22Rv1 (cell line): ENCODE data around the gene CCDC30.

Experiments
- H3K27ac ChIP-seq: fragments of 450-650 bp; 2 replicates; pipeline ENCODE4 v1.5.1; 2017
- ZFX ChIP-seq: fragments of 450-650 bp; IDR thresholded peaks from 2 replicates; pipeline ENCODE4 v1.6.1; 2017; ENCODE audit warnings: antibody characterized with exemption, borderline replicate concordance
- TF ChIP-seq, protein P1 (sequence below): fragments of 450-650 bp; IDR thresholded peaks from 2 replicates; pipeline ENCODE4 v1.5.1; 2017; ENCODE audit warnings: mild to moderate bottlenecking

The CCDC30 gene

DNA sequence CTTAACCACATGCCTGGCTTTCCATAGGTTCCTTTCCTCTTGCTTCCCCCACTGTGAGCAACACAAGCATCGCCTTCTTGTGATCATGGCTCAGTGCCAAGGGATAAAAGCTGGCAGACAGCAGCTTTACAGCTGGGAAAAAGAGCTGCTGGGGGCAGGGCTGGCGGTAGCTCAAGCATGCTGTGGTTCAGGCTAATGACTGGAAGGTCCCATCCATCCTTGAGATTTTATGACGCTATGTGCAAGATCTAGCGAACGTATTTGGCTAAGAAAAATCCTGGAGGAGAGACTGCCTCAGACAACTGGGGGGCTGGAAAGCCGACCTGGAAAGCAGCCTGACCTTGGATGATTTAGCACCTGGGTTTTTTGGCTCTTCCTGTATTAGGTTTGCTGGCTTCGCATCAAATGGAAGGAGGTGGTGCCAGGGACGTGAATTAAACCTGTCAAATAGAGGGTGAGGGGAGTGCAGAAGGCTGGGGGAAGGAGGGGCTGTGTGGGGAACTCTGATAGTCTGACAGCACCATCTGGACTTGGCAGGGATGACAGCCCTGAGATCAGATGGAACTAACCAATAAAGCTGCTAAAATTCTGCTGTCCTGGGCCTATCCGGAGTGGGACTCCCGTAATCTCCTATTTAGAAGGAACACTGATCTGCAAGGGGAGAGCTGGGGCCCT is 42.0 kb upstream of the CCDC30 start:
- TF ChIP-seq, protein P1, sequence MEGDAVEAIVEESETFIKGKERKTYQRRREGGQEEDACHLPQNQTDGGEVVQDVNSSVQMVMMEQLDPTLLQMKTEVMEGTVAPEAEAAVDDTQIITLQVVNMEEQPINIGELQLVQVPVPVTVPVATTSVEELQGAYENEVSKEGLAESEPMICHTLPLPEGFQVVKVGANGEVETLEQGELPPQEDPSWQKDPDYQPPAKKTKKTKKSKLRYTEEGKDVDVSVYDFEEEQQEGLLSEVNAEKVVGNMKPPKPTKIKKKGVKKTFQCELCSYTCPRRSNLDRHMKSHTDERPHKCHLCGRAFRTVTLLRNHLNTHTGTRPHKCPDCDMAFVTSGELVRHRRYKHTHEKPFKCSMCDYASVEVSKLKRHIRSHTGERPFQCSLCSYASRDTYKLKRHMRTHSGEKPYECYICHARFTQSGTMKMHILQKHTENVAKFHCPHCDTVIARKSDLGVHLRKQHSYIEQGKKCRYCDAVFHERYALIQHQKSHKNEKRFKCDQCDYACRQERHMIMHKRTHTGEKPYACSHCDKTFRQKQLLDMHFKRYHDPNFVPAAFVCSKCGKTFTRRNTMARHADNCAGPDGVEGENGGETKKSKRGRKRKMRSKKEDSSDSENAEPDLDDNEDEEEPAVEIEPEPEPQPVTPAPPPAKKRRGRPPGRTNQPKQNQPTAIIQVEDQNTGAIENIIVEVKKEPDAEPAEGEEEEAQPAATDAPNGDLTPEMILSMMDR: no peak
- no peak for TF ChIP-seq ZFX
- H3K27ac ChIP-seq: no peak overlapping the region

DNA sequence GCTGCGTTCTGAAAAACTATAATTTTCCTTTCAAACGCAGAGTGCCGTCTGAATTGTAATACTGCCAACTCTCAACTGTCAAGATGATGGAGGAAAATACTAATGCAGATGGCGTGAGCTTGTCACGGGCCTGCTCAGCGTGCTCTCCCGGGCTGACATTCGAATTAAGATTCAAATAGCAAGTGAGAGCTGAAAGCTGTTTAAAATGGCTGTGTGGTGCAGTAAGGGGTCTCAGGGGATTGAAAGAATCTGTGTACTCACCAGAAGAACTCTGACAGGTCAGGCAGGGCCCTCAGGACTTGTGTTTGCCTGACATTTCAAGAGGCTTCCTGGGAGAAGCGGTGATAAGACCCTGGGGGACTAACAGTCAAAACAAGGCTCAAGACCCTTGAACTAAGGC is 40.3 kb upstream of the CCDC30 start:
- no peak for TF ChIP-seq ZFX
- no peak overlapping the region for H3K27ac ChIP-seq

DNA sequence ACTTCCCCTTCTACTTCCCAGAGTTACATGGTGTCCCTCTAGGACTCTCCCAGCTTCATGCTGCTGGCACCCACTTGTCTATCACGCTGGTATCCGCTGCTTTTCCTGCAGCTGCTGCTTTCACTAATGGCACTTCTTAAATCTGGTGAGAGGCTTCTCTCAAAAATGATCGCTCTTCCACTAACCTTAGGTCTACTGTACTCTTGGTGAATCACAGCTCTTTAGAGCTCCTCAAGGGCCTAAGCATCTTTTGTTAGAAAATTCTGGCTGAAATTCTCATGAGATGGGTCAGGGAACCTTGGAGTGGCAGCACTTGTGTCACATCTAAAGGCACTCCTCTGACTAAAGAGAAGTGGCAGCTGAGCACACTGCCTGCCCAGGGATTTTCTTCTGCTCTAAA is 39.4 kb upstream of the CCDC30 start:
- TF ChIP-seq, protein P1: no peak
- no peak for TF ChIP-seq ZFX
- no peak overlapping the region for H3K27ac ChIP-seq

GRCh38 chr1:42424201-42424600 is 38.9 kb upstream of the CCDC30 start:
- H3K27ac ChIP-seq: no peak overlapping the region
- no peak for TF ChIP-seq ZFX
- TF ChIP-seq, protein P1: no peak

- H3K27ac ChIP-seq: no peak overlapping the region
- no peak for TF ChIP-seq ZFX
- TF ChIP-seq, protein P1: no peak
Observed at GRCh38 chr1:42427240-42427639, 35.8 kb upstream of the CCDC30 start.

DNA sequence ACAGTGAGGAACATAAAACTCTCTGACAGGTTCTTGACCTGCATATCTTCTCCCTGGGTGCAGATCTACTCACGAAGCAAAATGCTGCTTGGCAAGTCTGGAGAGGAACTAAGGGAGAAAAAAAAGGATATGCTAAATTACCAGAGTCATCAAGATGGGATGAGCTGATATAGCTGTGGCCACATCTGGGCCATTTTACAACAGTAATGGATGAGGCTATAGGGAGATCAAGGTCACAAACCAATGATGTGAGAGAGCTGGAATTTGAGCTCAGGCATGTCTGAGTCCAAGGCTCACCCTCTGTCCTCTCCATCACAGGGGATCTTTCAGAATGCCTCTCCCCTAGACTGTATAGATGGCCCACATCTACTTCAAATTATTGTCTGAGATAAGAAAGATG is 33.5 kb upstream of the CCDC30 start:
- no peak for TF ChIP-seq ZFX
- TF ChIP-seq, protein P1: no peak
- no peak overlapping the region for H3K27ac ChIP-seq

- TF ChIP-seq, protein P1: no peak
- TF ChIP-seq ZFX: no peak
- H3K27ac ChIP-seq: no peak overlapping the region
Observed at GRCh38 chr1:42430286-42431135, 32.6 kb upstream of the CCDC30 start.

- TF ChIP-seq, protein P1: no peak
- TF ChIP-seq ZFX: no peak
- H3K27ac ChIP-seq: no peak overlapping the region
Observed at GRCh38 chr1:42431514-42431913, 31.6 kb upstream of the CCDC30 start.
